Breast epithelium (tissue), 3 donors: Measurements from ENCODE around the gene CPLX4.

Experiments
- POLR2A ChIP-seq: fragments of 450-650 bp; IDR thresholded peaks from one replicate; pipeline ENCODE4 v1.6.1; 2016; ENCODE audit warnings: antibody characterized with exemption, mild to moderate bottlenecking, moderate library complexity
- TF ChIP-seq, protein P1 (sequence below), 3 donors: fragments of 450-650 bp; IDR thresholded peaks; one replicate each; pipeline ENCODE4 v1.5.1; 2016 to 2017; ENCODE audit warnings: antibody characterized with exemption in 3 of 3, mild to moderate bottlenecking in 3 of 3, moderate library complexity in 3 of 3

- TF ChIP-seq POLR2A: no peak
- TF ChIP-seq, protein P1, sequence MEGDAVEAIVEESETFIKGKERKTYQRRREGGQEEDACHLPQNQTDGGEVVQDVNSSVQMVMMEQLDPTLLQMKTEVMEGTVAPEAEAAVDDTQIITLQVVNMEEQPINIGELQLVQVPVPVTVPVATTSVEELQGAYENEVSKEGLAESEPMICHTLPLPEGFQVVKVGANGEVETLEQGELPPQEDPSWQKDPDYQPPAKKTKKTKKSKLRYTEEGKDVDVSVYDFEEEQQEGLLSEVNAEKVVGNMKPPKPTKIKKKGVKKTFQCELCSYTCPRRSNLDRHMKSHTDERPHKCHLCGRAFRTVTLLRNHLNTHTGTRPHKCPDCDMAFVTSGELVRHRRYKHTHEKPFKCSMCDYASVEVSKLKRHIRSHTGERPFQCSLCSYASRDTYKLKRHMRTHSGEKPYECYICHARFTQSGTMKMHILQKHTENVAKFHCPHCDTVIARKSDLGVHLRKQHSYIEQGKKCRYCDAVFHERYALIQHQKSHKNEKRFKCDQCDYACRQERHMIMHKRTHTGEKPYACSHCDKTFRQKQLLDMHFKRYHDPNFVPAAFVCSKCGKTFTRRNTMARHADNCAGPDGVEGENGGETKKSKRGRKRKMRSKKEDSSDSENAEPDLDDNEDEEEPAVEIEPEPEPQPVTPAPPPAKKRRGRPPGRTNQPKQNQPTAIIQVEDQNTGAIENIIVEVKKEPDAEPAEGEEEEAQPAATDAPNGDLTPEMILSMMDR (IDR thresholded peaks at IDR 0.05): no peak
Measured at GRCh38 chr18:59274533-59274928, 43.9 kb downstream of the CPLX4 start.
